IMR-90 (cell line): ENCODE measurements around the gene FNDC3B.

Experiments used
- MAFK ChIP-seq: IDR thresholded peaks from 2 replicates; pipeline ENCODE4 v1.6.1; 2012; ENCODE audit warnings: low read depth, low read length, improper control_type of control experiment
- MXI1 ChIP-seq: IDR thresholded peaks from 2 replicates; pipeline ENCODE4 v1.6.1; 2012; ENCODE audit warnings: low read depth, mild to moderate bottlenecking, low read length, moderate library complexity, borderline replicate concordance
- POLR2A ChIP-seq: IDR thresholded peaks from 2 replicates; pipeline ENCODE4 v1.6.1; 2012; ENCODE audit warnings: mild to moderate bottlenecking, low read depth, low read length
- RAD21 ChIP-seq: IDR thresholded peaks from 2 replicates; pipeline ENCODE4 v1.6.1; 2012; ENCODE audit warnings: low read length, improper control_type of control experiment
- RFX5 ChIP-seq: IDR thresholded peaks from 2 replicates; pipeline ENCODE4 v1.8.0; 2012; ENCODE audit warnings: low read depth, mild to moderate bottlenecking, low read length, moderate library complexity
- SMC3 ChIP-seq: fragments of 150-350 bp; IDR thresholded peaks from 2 replicates; pipeline ENCODE4 v1.6.1; 2016; ENCODE audit warnings: low read depth, mild to moderate bottlenecking, antibody characterized with exemption, low read length, moderate library complexity
- TF ChIP-seq, protein P1 (sequence below): conservative IDR thresholded peaks from 2 replicates; pipeline ENCODE4 v1.5.1; 2012; ENCODE audit warnings: mild to moderate bottlenecking, low read depth, low read length, improper control_type of control experiment
- TF ChIP-seq, protein P2 (sequence below): fragments of 150-350 bp; IDR thresholded peaks from 2 replicates; pipeline ENCODE4 v1.6.1; 2016; ENCODE audit warnings: low read depth, mild to moderate bottlenecking, low read length, moderate library complexity, borderline replicate concordance

DNA sequence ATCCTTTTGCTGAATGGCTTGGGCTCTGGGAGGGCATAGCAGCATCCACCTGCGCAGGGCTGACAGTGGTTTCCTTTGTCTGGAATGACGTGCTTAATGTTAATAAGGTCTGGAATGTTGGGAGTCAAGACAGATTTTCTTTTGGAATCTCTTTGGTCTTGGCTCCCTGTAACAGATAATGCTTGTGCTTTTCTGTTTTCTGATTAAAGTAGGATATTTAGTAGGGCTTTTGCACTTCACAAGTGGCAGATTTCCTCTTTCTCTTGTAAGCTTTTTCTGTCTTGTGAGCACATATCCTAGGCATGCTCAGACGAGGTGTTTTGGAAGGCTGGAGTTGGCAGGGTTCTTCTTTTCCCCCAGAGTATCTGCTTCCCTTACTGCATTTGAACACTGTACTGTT lies 219.2 kb downstream of the FNDC3B start:
- no peak for TF ChIP-seq RFX5
- TF ChIP-seq, protein P1, sequence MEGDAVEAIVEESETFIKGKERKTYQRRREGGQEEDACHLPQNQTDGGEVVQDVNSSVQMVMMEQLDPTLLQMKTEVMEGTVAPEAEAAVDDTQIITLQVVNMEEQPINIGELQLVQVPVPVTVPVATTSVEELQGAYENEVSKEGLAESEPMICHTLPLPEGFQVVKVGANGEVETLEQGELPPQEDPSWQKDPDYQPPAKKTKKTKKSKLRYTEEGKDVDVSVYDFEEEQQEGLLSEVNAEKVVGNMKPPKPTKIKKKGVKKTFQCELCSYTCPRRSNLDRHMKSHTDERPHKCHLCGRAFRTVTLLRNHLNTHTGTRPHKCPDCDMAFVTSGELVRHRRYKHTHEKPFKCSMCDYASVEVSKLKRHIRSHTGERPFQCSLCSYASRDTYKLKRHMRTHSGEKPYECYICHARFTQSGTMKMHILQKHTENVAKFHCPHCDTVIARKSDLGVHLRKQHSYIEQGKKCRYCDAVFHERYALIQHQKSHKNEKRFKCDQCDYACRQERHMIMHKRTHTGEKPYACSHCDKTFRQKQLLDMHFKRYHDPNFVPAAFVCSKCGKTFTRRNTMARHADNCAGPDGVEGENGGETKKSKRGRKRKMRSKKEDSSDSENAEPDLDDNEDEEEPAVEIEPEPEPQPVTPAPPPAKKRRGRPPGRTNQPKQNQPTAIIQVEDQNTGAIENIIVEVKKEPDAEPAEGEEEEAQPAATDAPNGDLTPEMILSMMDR = no peak
- no peak for TF ChIP-seq MAFK
- TF ChIP-seq MXI1 = no peak
- no peak for TF ChIP-seq POLR2A
- TF ChIP-seq, protein P2, sequence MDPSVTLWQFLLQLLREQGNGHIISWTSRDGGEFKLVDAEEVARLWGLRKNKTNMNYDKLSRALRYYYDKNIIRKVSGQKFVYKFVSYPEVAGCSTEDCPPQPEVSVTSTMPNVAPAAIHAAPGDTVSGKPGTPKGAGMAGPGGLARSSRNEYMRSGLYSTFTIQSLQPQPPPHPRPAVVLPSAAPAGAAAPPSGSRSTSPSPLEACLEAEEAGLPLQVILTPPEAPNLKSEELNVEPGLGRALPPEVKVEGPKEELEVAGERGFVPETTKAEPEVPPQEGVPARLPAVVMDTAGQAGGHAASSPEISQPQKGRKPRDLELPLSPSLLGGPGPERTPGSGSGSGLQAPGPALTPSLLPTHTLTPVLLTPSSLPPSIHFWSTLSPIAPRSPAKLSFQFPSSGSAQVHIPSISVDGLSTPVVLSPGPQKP = no peak
- no peak for TF ChIP-seq SMC3
- TF ChIP-seq RAD21 = no peak
